Measurements from ENCODE around the gene ZCCHC14.
"Not testable (repeated sequence)": the region's sequence is repeated elsewhere in the genome, so short reads cannot be mapped to it uniquely, and the experiment has no call there.

ZCCHC14 gene

GRCh38 chr16:87362828-87363559 lies 129.8 kb downstream of the ZCCHC14 start:
- not testable (repeated sequence) for H3K9ac ChIP-seq (ENCODE audit: low read depth, low read length); H3K4me1 ChIP-seq (ENCODE audit: control insufficient read depth, insufficient read depth, low read length); H3K27me3 ChIP-seq (ENCODE audit: control insufficient read depth, insufficient read depth, low read length); H3K4me3 ChIP-seq (ENCODE audit: low read depth, low read length); H3K36me3 ChIP-seq (ENCODE audit: control insufficient read depth, insufficient read depth, low read length); H3K9me3 ChIP-seq (ENCODE audit: control insufficient read depth, insufficient read depth, low read length)

- Histone ChIP-seq H3K27me3 (ENCODE audit: control insufficient read depth, insufficient read depth, low read length) (no peaks in the 10 kb centered on the region), H3K9ac (ENCODE audit: low read depth, low read length) (no peak overlapping the region), H3K36me3 (ENCODE audit: control insufficient read depth, insufficient read depth, low read length) (peaks cover 5% of the 10 kb centered on the region), H3K4me1 (ENCODE audit: control insufficient read depth, insufficient read depth, low read length) (no peaks in the 10 kb centered on the region), H3K4me3 (ENCODE audit: low read depth, low read length) (no peak overlapping the region), H3K9me3 (ENCODE audit: control insufficient read depth, insufficient read depth, low read length) (no peaks in the 10 kb centered on the region)
Measured at GRCh38 chr16:87361916-87362619, 130.8 kb downstream of the ZCCHC14 start.

- Histone ChIP-seq H3K9me3 (ENCODE audit: control insufficient read depth, insufficient read depth, low read length) (no peaks in the 10 kb centered on the region), H3K27me3 (ENCODE audit: control insufficient read depth, insufficient read depth, low read length) (no peaks in the 10 kb centered on the region), H3K4me1 (ENCODE audit: control insufficient read depth, insufficient read depth, low read length) (no peaks in the 10 kb centered on the region), H3K4me3 (ENCODE audit: low read depth, low read length) (no peak overlapping the region), H3K36me3 (ENCODE audit: control insufficient read depth, insufficient read depth, low read length) (peaks cover 10% of the 10 kb centered on the region), H3K9ac (ENCODE audit: low read depth, low read length) (no peak overlapping the region)
Measured at GRCh38 chr16:87360862-87361610, 131.8 kb downstream of the ZCCHC14 start.

- Histone ChIP-seq H3K4me1 (ENCODE audit: control insufficient read depth, insufficient read depth, low read length) (no peaks in the 10 kb centered on the region), H3K36me3 (ENCODE audit: control insufficient read depth, insufficient read depth, low read length) (peaks cover 10% of the 10 kb centered on the region), H3K4me3 (ENCODE audit: low read depth, low read length) (no peak overlapping the region), H3K9me3 (ENCODE audit: control insufficient read depth, insufficient read depth, low read length) (no peaks in the 10 kb centered on the region), H3K27me3 (ENCODE audit: control insufficient read depth, insufficient read depth, low read length) (no peaks in the 10 kb centered on the region), H3K9ac (ENCODE audit: low read depth, low read length) (no peak overlapping the region)
Measured at GRCh38 chr16:87359121-87359520, 133.7 kb downstream of the ZCCHC14 start.

GRCh38 chr16:87358696-87359095 lies 134.1 kb downstream of the ZCCHC14 start:
- H3K4me1 ChIP-seq (ENCODE audit: control insufficient read depth, insufficient read depth, low read length) = no peaks in the 10 kb centered on the region

GRCh38 chr16:87358250-87358649 lies 134.6 kb downstream of the ZCCHC14 start:
- peaks cover 13% of the 10 kb centered on the region for H3K36me3 ChIP-seq (ENCODE audit: control insufficient read depth, insufficient read depth, low read length)
- H3K4me1 ChIP-seq (ENCODE audit: control insufficient read depth, insufficient read depth, low read length) = no peaks in the 10 kb centered on the region
- H3K4me3 ChIP-seq (ENCODE audit: low read depth, low read length) = no peak overlapping the region
- no peak overlapping the region for H3K9ac ChIP-seq (ENCODE audit: low read depth, low read length)
- H3K9me3 ChIP-seq (ENCODE audit: control insufficient read depth, insufficient read depth, low read length) = no peaks in the 10 kb centered on the region
- no peaks in the 10 kb centered on the region for H3K27me3 ChIP-seq (ENCODE audit: control insufficient read depth, insufficient read depth, low read length)

More at GRCh38 chr16:87358696-87359095, 134.1 kb downstream of the ZCCHC14 start:
- Histone ChIP-seq H3K36me3 (ENCODE audit: control insufficient read depth, insufficient read depth, low read length) (peaks cover 10% of the 10 kb centered on the region), H3K27me3 (ENCODE audit: control insufficient read depth, insufficient read depth, low read length) (no peaks in the 10 kb centered on the region), H3K9me3 (ENCODE audit: control insufficient read depth, insufficient read depth, low read length) (no peaks in the 10 kb centered on the region), H3K4me3 (ENCODE audit: low read depth, low read length) (no peak overlapping the region), H3K9ac (ENCODE audit: low read depth, low read length) (no peak overlapping the region)

- H3K9me3 ChIP-seq (ENCODE audit: control insufficient read depth, insufficient read depth, low read length) = no peaks in the 10 kb centered on the region
- no peak overlapping the region for H3K4me3 ChIP-seq (ENCODE audit: low read depth, low read length)
- H3K27me3 ChIP-seq (ENCODE audit: control insufficient read depth, insufficient read depth, low read length) = no peaks in the 10 kb centered on the region
- peaks cover 18% of the 10 kb centered on the region for H3K36me3 ChIP-seq (ENCODE audit: control insufficient read depth, insufficient read depth, low read length)
- no peak overlapping the region for H3K9ac ChIP-seq (ENCODE audit: low read depth, low read length)
- H3K4me1 ChIP-seq (ENCODE audit: control insufficient read depth, insufficient read depth, low read length) = no peaks in the 10 kb centered on the region
Measured at GRCh38 chr16:87356491-87356853, 136.4 kb downstream of the ZCCHC14 start.

All from iPS-15b (cell line).